GM21381 (cell line): ENCODE measurements around the gene AOPEP.

Experiments used
- ATAC-seq: cut with Tn5 transposase; IDR thresholded peaks from one replicate; pipeline ENCODE4 v1.9.1; 2021; ENCODE audit warnings: mild to moderate bottlenecking, moderate library complexity; ENCODE audit not compliant: unreplicated experiment

AOPEP gene

GRCh38 chr9:94726495-94727191 is at the start of gene AOPEP:
AOPEP (plus strand) TSS chr9:94726699; CDS start chr9:94759784, 33,085 bp downstream.
- ATAC-seq = peak; percentile 98

GRCh38 chr9:94677929-94678328 is 48.6 kb upstream of the AOPEP start:
- no peak for ATAC-seq

- no peak for ATAC-seq
Measured at GRCh38 chr9:94679587-94679986, 46.9 kb upstream of the AOPEP start.

GRCh38 chr9:94680020-94680419 is 46.5 kb upstream of the AOPEP start:
- ATAC-seq = no peak

GRCh38 chr9:94680621-94681020 is 45.9 kb upstream of the AOPEP start:
- no peak for ATAC-seq

GRCh38 chr9:94681508-94681907 is 45.0 kb upstream of the AOPEP start:
- no peak for ATAC-seq

- ATAC-seq = no peak
Measured at GRCh38 chr9:94685359-94685758, 41.1 kb upstream of the AOPEP start.

GRCh38 chr9:94687451-94687850 is 39.0 kb upstream of the AOPEP start:
- no peak for ATAC-seq

- no peak for ATAC-seq
Measured at GRCh38 chr9:94690344-94690743, 36.2 kb upstream of the AOPEP start.

- no peak for ATAC-seq
Measured at GRCh38 chr9:94692601-94693000, 33.9 kb upstream of the AOPEP start.

GRCh38 chr9:94693485-94694204 is 32.9 kb upstream of the AOPEP start:
- no peak for ATAC-seq

GRCh38 chr9:94696545-94696944 is 30.0 kb upstream of the AOPEP start:
- no peak for ATAC-seq

GRCh38 chr9:94697972-94698581 is 28.4 kb upstream of the AOPEP start:
- no peak for ATAC-seq

- no peak for ATAC-seq
Measured at GRCh38 chr9:94699715-94700373, 26.7 kb upstream of the AOPEP start.

- ATAC-seq = no peak
Measured at GRCh38 chr9:94700445-94700844, 26.1 kb upstream of the AOPEP start.

GRCh38 chr9:94703488-94704140 is 22.9 kb upstream of the AOPEP start:
- ATAC-seq = no peak

GRCh38 chr9:94705162-94705702 is 21.3 kb upstream of the AOPEP start:
- no peak for ATAC-seq

GRCh38 chr9:94706922-94707321 is 19.6 kb upstream of the AOPEP start:
- no peak for ATAC-seq

GRCh38 chr9:94713436-94714215 is 12.9 kb upstream of the AOPEP start:
- ATAC-seq = no peak

- ATAC-seq = no peak
Measured at GRCh38 chr9:94714494-94714893, 12.0 kb upstream of the AOPEP start.
